Parathyroid adenoma (tissue), 2 donors: ENCODE results near the gene CFAP157.

Experiments
- H2AFZ ChIP-seq: fragments of 300-600 bp; sonication (generic); one replicate; pipeline ENCODE4 v1.7.0; 2017; ENCODE audit warnings: antibody characterized with exemption, mild to moderate bottlenecking
- H3K27ac ChIP-seq: fragments of 300-600 bp; sonication (generic); one replicate; pipeline ENCODE4 v1.7.0; 2017
- H3K27me3 ChIP-seq: fragments of 300-600 bp; sonication (generic); one replicate; pipeline ENCODE4 v1.7.0; 2017; ENCODE audit warnings: low read length; ENCODE audit not compliant: control insufficient read depth, insufficient read depth
- H3K36me3 ChIP-seq: fragments of 300-600 bp; sonication (generic); one replicate; pipeline ENCODE4 v1.7.0; 2017; ENCODE audit warnings: low read length; ENCODE audit not compliant: control insufficient read depth, insufficient read depth
- H3K4me1 ChIP-seq: fragments of 300-600 bp; sonication (generic); one replicate; pipeline ENCODE4 v1.7.0; 2017; ENCODE audit warnings: control low read depth
- H3K4me2 ChIP-seq: fragments of 300-600 bp; sonication (generic); one replicate; pipeline ENCODE4 v1.7.0; 2017; ENCODE audit warnings: low read length
- H3K4me3 ChIP-seq: fragments of 300-600 bp; sonication (generic); one replicate; pipeline ENCODE4 v1.7.0; 2017; ENCODE audit warnings: low read depth, low read length
- H3K79me2 ChIP-seq: fragments of 300-600 bp; sonication (generic); one replicate; pipeline ENCODE4 v1.7.0; 2017; ENCODE audit warnings: control low read depth
- H3K9ac ChIP-seq: fragments of 300-600 bp; sonication (generic); one replicate; pipeline ENCODE4 v1.7.0; 2017; ENCODE audit warnings: mild to moderate bottlenecking
- H3K9me3 ChIP-seq: fragments of 300-600 bp; sonication (generic); one replicate; pipeline ENCODE4 v1.7.0; 2017; ENCODE audit warnings: low read length; ENCODE audit not compliant: control insufficient read depth
- CTCF ChIP-seq: fragments of 300-600 bp; sonication (generic); IDR thresholded peaks from one replicate; pipeline ENCODE4 v1.7.0; 2017; ENCODE audit warnings: antibody characterized with exemption, mild to moderate bottlenecking
- donor health status: primary hyperparathyroidism.

CFAP157 gene

GRCh38 chr9:127697575-127697974, 9.2 kb upstream of the CFAP157 start:
- no peaks in the 10 kb centered on the region for H3K9me3 ChIP-seq
- H3K27ac ChIP-seq: no peak overlapping the region
- H3K9ac ChIP-seq: no peak overlapping the region
- no peak overlapping the region for H3K4me3 ChIP-seq
- H3K36me3 ChIP-seq: no peaks in the 10 kb centered on the region
- no peak overlapping the region for H3K4me2 ChIP-seq
- no peaks in the 10 kb centered on the region for H3K27me3 ChIP-seq
- peaks cover 7% of the 10 kb centered on the region for H3K4me1 ChIP-seq
- no peak overlapping the region for H2AFZ ChIP-seq
- TF ChIP-seq CTCF: no peak
- no peaks in the 10 kb centered on the region for H3K79me2 ChIP-seq

- no peak overlapping the region for H3K4me2 ChIP-seq
- H3K4me3 ChIP-seq: no peak overlapping the region
- no peak overlapping the region for H3K9ac ChIP-seq
- H3K4me1 ChIP-seq: peaks cover 7% of the 10 kb centered on the region
- H2AFZ ChIP-seq: no peak overlapping the region
- H3K36me3 ChIP-seq: no peaks in the 10 kb centered on the region
- no peaks in the 10 kb centered on the region for H3K79me2 ChIP-seq
- no peak overlapping the region for H3K27ac ChIP-seq
- H3K27me3 ChIP-seq: no peaks in the 10 kb centered on the region
- H3K9me3 ChIP-seq: no peaks in the 10 kb centered on the region
- no peak for TF ChIP-seq CTCF
Measured at GRCh38 chr9:127698386-127698785, 8.4 kb upstream of the CFAP157 start.

- TF ChIP-seq CTCF: no peak
- H3K4me2 ChIP-seq: no peak overlapping the region
- peak overlapping the region; percentile 51 for H3K27ac ChIP-seq
- no peaks in the 10 kb centered on the region for H3K79me2 ChIP-seq
- peaks cover 7% of the 10 kb centered on the region for H3K4me1 ChIP-seq
- H3K4me3 ChIP-seq: peak overlapping the region; percentile 28
- peak overlapping the region; percentile 85 for H2AFZ ChIP-seq
- H3K9ac ChIP-seq: no peak overlapping the region
- no peaks in the 10 kb centered on the region for H3K27me3 ChIP-seq
- H3K36me3 ChIP-seq: no peaks in the 10 kb centered on the region
- H3K9me3 ChIP-seq: no peaks in the 10 kb centered on the region
Measured at GRCh38 chr9:127698985-127699670, 7.7 kb upstream of the CFAP157 start.

- H3K9ac ChIP-seq: no peak overlapping the region
- H3K36me3 ChIP-seq: no peaks in the 10 kb centered on the region
- no peak overlapping the region for H3K27ac ChIP-seq
- H3K79me2 ChIP-seq: no peaks in the 10 kb centered on the region
- no peak for TF ChIP-seq CTCF
- no peak overlapping the region for H3K4me3 ChIP-seq
- H3K4me1 ChIP-seq: peaks cover 7% of the 10 kb centered on the region
- H3K27me3 ChIP-seq: no peaks in the 10 kb centered on the region
- peak overlapping the region; percentile 8 for H3K4me2 ChIP-seq
- no peak overlapping the region for H2AFZ ChIP-seq
- H3K9me3 ChIP-seq: no peaks in the 10 kb centered on the region
Measured at GRCh38 chr9:127700140-127700539, 6.6 kb upstream of the CFAP157 start.

- H3K27ac ChIP-seq: no peak overlapping the region
Measured at GRCh38 chr9:127700594-127701255, 6.1 kb upstream of the CFAP157 start.

More at GRCh38 chr9:127700594-127701255, 6.1 kb upstream of the CFAP157 start:
- no peaks in the 10 kb centered on the region for H3K27me3 ChIP-seq
- H3K36me3 ChIP-seq: no peaks in the 10 kb centered on the region
- no peak overlapping the region for H3K9ac ChIP-seq
- no peaks in the 10 kb centered on the region for H3K9me3 ChIP-seq
- H3K4me3 ChIP-seq: no peak overlapping the region
- peak overlapping the region; percentile 31 for H3K4me2 ChIP-seq
- H3K4me1 ChIP-seq: peaks cover 7% of the 10 kb centered on the region
- no peaks in the 10 kb centered on the region for H3K79me2 ChIP-seq
- no peak for TF ChIP-seq CTCF
- no peak overlapping the region for H2AFZ ChIP-seq
